PC-9 (cell line): Measurements from ENCODE around the gene WRAP73. TPM values are rescaled to one million over a fixed set of nuclear protein-coding genes. Genes with fewer than 3 reads are reported as not detected.

Source experiments
- BruUV-seq: library from RNA; stranded (reverse); fragments of 400-500 nt; replicated peaks from 2 replicates; lab custom pipeline; 2021; lab: Mats Ljungman, UMichigan
- CTCF ChIA-PET: fragments of 300-600 bp; sonication (Branson Sonifier 250); formaldehyde crosslinking; loops from one replicate; lab custom pipeline; 2022; ENCODE audit warnings: antibody characterized with exemption; lab: Charles Lee
- POLR2A ChIA-PET: fragments of 300-600 bp; sonication (Branson Sonifier 250); formaldehyde crosslinking; loops from one replicate; lab custom pipeline; 2022; ENCODE audit warnings: antibody characterized with exemption; ENCODE audit not compliant: unreplicated experiment; lab: Charles Lee
- DNase-seq, 2 experiments: peaks; one replicate each; pipeline versions ENCODE4 v3.0.0 to v3.0.0-alpha.2; 2015 to 2022; ENCODE audit warnings: mixed read lengths in 1 of 2
- H2AFZ ChIP-seq: fragments of 200-600 bp; sonication (generic); 2 replicates; pipeline ENCODE4 v1.8.1; 2017; ENCODE audit warnings: antibody characterized with exemption
- H3F3A ChIP-seq: fragments of 200-600 bp; sonication (generic); 2 replicates; pipeline ENCODE4 v1.8.1; 2017; ENCODE audit warnings: antibody characterized with exemption, mild to moderate bottlenecking, low read depth; ENCODE audit not compliant: insufficient read depth
- H3K27ac ChIP-seq: fragments of 200-600 bp; sonication (generic); 2 replicates; pipeline ENCODE4 v1.6.1; 2016; ENCODE audit warnings: mixed run types
- H3K27me3 ChIP-seq: fragments of 200-600 bp; sonication (generic); 2 replicates; pipeline ENCODE4 v1.6.1; 2016; ENCODE audit warnings: low read depth, mixed run types; ENCODE audit not compliant: insufficient read depth
- H3K36me3 ChIP-seq: fragments of 200-600 bp; sonication (generic); 2 replicates; pipeline ENCODE4 v1.6.1; 2016; ENCODE audit warnings: low read depth, mixed run types
- H3K4me1 ChIP-seq: fragments of 200-600 bp; sonication (generic); replicated peaks from 2 replicates; pipeline ENCODE4 v1.6.1; 2016; ENCODE audit warnings: mixed run types; ENCODE audit not compliant: insufficient read depth
- H3K4me2 ChIP-seq: fragments of 200-600 bp; sonication (generic); 2 replicates; pipeline ENCODE4 v1.6.1; 2017; ENCODE audit warnings: mixed run types
- H3K4me3 ChIP-seq: fragments of 200-600 bp; sonication (generic); 2 replicates; pipeline ENCODE4 v1.6.1; 2016; ENCODE audit warnings: mixed run types
- H3K79me2 ChIP-seq: fragments of 200-600 bp; sonication (generic); 2 replicates; pipeline ENCODE4 v1.6.1; 2017; ENCODE audit warnings: low read depth, mixed run types
- H3K9me2 ChIP-seq: fragments of 200-600 bp; sonication (generic); 2 replicates; pipeline ENCODE4 v1.8.1; 2017; ENCODE audit warnings: mild to moderate bottlenecking; ENCODE audit not compliant: insufficient read depth
- H3K9me3 ChIP-seq: fragments of 200-600 bp; sonication (generic); 2 replicates; pipeline ENCODE4 v1.8.1; 2016; ENCODE audit warnings: low read depth; ENCODE audit not compliant: insufficient read depth
- H4K20me1 ChIP-seq: fragments of 200-600 bp; sonication (generic); 2 replicates; pipeline ENCODE4 v1.8.1; 2017; ENCODE audit not compliant: insufficient read depth
- CTCF ChIP-seq: fragments of 200-600 bp; sonication (generic); conservative IDR thresholded peaks from 2 replicates; pipeline ENCODE4 v1.6.1; 2017; ENCODE audit warnings: mixed run types, antibody characterized with exemption, mild to moderate bottlenecking, moderate library complexity
- EZH2 ChIP-seq: fragments of 200-600 bp; sonication (generic); IDR thresholded peaks from 2 replicates; pipeline ENCODE4 v1.8.0; 2017; ENCODE audit warnings: antibody characterized with exemption, low read depth
- intact Hi-C: fragments of 100-400 bp; cut with micrococcal nuclease; formaldehyde crosslinking; loops from one replicate; pipeline ENCODE4 v1.10.0; 2022; ENCODE audit not compliant: unreplicated experiment
- total RNA-seq: library from RNA; stranded (reverse); gene quantifications from 2 replicates; pipeline ENCODE4 v1.2.3, GENCODE V29; 2021

WRAP73 gene
- total RNA-seq, 1 experiment from 2014 or later, result 25.5 TPM

DNA sequence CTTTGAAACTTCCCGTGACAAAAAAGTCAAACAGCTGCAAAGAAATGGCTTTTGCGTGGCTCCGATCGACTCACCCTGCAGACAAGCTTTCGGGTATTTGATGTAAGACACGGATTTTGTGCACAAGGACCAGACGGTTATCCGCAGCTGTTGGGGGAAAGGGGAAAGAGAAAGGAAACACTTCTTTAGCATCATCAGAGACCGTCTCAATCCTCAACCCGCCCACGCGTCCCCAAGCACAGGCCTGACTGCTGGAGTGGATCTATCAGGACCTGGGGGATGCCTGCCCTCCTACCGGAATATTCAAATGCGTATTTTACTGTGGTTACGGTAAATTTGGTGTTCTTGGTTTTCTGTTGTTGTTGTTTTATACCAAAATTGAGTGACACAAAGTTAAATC is 11.2 kb downstream of the WRAP73 start:
- ChIA-PET CTCF (no interaction called here), POLR2A (no interaction called here)
- H3K9me3 ChIP-seq, result no peaks in the 10 kb centered on the region
- H3K4me2 ChIP-seq, result no peak overlapping the region
- H3K4me1 ChIP-seq, result no peaks in the 10 kb centered on the region
- no peaks in the 10 kb centered on the region for H3K9me2 ChIP-seq
- H3K27me3 ChIP-seq, result no peaks in the 10 kb centered on the region
- intact Hi-C loops, result no loop called here
- no peak for DNase-seq
- H3K79me2 ChIP-seq, result no peaks in the 10 kb centered on the region
- H3K27ac ChIP-seq, result no peak overlapping the region
- no peaks in the 10 kb centered on the region for H3K36me3 ChIP-seq
- BruUV-seq, result no TSS peak
- no peak overlapping the region for H3K4me3 ChIP-seq
- H4K20me1 ChIP-seq, result no peaks in the 10 kb centered on the region
- H3F3A ChIP-seq, result no peaks in the 10 kb centered on the region
- no peak for TF ChIP-seq EZH2
- TF ChIP-seq CTCF, result no peak
- H2AFZ ChIP-seq, result no peak overlapping the region

DNA sequence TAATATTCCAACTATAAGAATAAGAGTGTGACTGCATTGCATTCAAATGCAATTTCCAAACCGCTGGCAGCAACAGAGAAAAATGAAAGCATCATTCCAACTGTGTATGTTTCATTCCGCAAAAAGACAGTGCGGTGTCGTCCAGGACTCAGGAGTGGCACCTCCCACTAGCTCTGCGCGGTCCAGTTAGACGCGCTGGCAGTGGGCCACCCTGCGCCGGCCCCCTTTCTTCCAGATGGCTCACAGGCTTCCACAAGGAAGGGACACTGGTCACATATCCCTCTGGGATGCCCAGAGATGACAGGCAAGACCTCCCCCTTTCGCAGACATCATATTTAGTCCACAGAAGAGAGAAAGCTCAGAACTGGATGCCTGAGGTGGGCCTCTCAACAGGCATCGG is 11.9 kb downstream of the WRAP73 start:
- Histone ChIP-seq H3K9me3 (no peaks in the 10 kb centered on the region), H3K79me2 (no peaks in the 10 kb centered on the region), H3K27me3 (no peaks in the 10 kb centered on the region), H3K9me2 (no peaks in the 10 kb centered on the region), H3K4me1 (no peaks in the 10 kb centered on the region), H3K4me3 (no peak overlapping the region), H3K4me2 (no peak overlapping the region), H3K36me3 (no peaks in the 10 kb centered on the region), H3K27ac (no peak overlapping the region), H4K20me1 (no peaks in the 10 kb centered on the region), H3F3A (no peaks in the 10 kb centered on the region), H2AFZ (no peak overlapping the region)
- TF ChIP-seq CTCF, result no peak
- no peak for TF ChIP-seq EZH2
- BruUV-seq, result no TSS peak
- POLR2A ChIA-PET, result no interaction called here
- CTCF ChIA-PET, result no interaction called here
- DNase-seq, result no peak
- intact Hi-C loops, result no loop called here

- DNase-seq, result no peak
- Histone ChIP-seq H3K9me2 (no peaks in the 10 kb centered on the region), H3K27ac (no peak overlapping the region), H2AFZ (no peak overlapping the region), H3K79me2 (no peaks in the 10 kb centered on the region), H4K20me1 (no peaks in the 10 kb centered on the region), H3K27me3 (no peaks in the 10 kb centered on the region), H3K4me3 (no peak overlapping the region), H3F3A (0 out of 2 replicates have a peak, but pooled peaks cover 5% of the 10 kb centered on the region), H3K36me3 (no peaks in the 10 kb centered on the region), H3K4me1 (no peaks in the 10 kb centered on the region; the same call in 1 of the 2 replicates), H3K9me3 (no peaks in the 10 kb centered on the region), H3K4me2 (no peak overlapping the region)
- POLR2A ChIA-PET, result no interaction called here
- BruUV-seq, result no TSS peak
- CTCF ChIA-PET, result no interaction called here
- intact Hi-C loops, result no loop called here
- no peak for TF ChIP-seq CTCF
- no peak for TF ChIP-seq EZH2
These were observed 13.4 kb downstream of the WRAP73 start for GRCh38 chr1:3636531-3636930.
